GM18858 (cell line): Measurements from ENCODE around the gene VCY1B.
"Not testable (repeated sequence)": the region's sequence is repeated elsewhere in the genome, so short reads cannot be mapped to it uniquely, and the experiment has no call there.

Experiments used
- ATAC-seq: cut with Tn5 transposase; IDR thresholded peaks from one replicate; pipeline ENCODE4 v1.9.1; 2021; ENCODE audit not compliant: unreplicated experiment

VCY1B gene

GRCh38 chrY:14055927-14056326, at the start of gene VCY1B:
Gene VCY1B (plus strand): TSS chrY:14056227. CDS start chrY:14056290, 63 bp downstream.
- not testable (repeated sequence) for ATAC-seq

- not testable (repeated sequence) for ATAC-seq
Measured at GRCh38 chrY:14011916-14012315, 44.1 kb upstream of the VCY1B start.

GRCh38 chrY:14030395-14030794, 25.6 kb upstream of the VCY1B start:
- ATAC-seq = not testable (repeated sequence)

- ATAC-seq = no peak
Measured at GRCh38 chrY:14085877-14086276, 29.9 kb downstream of the VCY1B start.
